ENCODE measurements around the gene TCF12. TPM values are rescaled to one million over a fixed set of nuclear protein-coding genes. Genes with fewer than 3 reads are reported as not detected.

The TCF12 gene
- total and polyA plus RNA-seq, 2 donors (not counting 3 experiments of a cell fraction or from before 2014, with no cell fraction given) = 72.1 to 133 TPM

GRCh38 chr15:57070674-57071073 is 152.2 kb downstream of the TCF12 start:
- Histone ChIP-seq H3K4me2 (ENCODE audit: insufficient read depth, low read length) (no peak overlapping the region), H3K27me3 (ENCODE audit: control insufficient read depth in 2 of 2, insufficient read depth in 2 of 2, low read length in 2 of 2) (no peaks in the 10 kb centered on the region), H4K20me1 (replicated peaks; ENCODE audit: control insufficient read depth, extremely low read depth, insufficient read depth, low read length) (peaks cover 6% of the 10 kb centered on the region), H3K9ac (replicated peaks; ENCODE audit: extremely low read depth, insufficient read depth, low read length) (no peak overlapping the region), H3K79me2 (ENCODE audit: control insufficient read depth, insufficient read depth, low read length) (peaks cover 68% of the 10 kb centered on the region), H3K36me3 (ENCODE audit: control insufficient read depth in 2 of 2, extremely low read depth in 1 of 2, insufficient read depth in 2 of 2, low read length in 2 of 2) (no peaks in the 10 kb centered on the region), H3K4me3 (replicated peaks in 1 of 3; ENCODE audit: insufficient read depth in 1 of 3, low read depth in 1 of 3, low read length in 3 of 3) (no peak overlapping the region), H3K9me1 (replicated peaks; ENCODE audit: control insufficient read depth, extremely low read depth, insufficient read depth, low read length) (no peaks in the 10 kb centered on the region), H2AFZ (ENCODE audit: low read depth, low read length) (no peak overlapping the region), H3K9me3 (replicated peaks; ENCODE audit: control insufficient read depth, insufficient read depth, low read length) (no peaks in the 10 kb centered on the region), H3K27ac (ENCODE audit: insufficient read depth, low read depth, low read length) (no peak overlapping the region), H3K4me1 (ENCODE audit: control insufficient read depth, extremely low read depth, insufficient read depth, low read length) (no peaks in the 10 kb centered on the region)
- ChIA-PET CTCF (no interaction called here), POLR2A (no interaction called here)
- dilution Hi-C loops (cut with MboI; ENCODE audit: extremely low pct_ligation_motif_present, low sequenced_read_pairs) = no loop called here
- intact Hi-C loops (cut with micrococcal nuclease) = no loop called here
- no TSS peak for BruUV-seq (replicated peaks)
- TF ChIP-seq EZH2 (IDR thresholded peaks at IDR 0.05; ENCODE audit: borderline replicate concordance, low read depth, low read length, severe bottlenecking) (no peak), CTCF (IDR thresholded peaks at IDR 0.05; ENCODE audit: extremely low read depth in 1 of 2, insufficient read depth in 1 of 2, low read depth in 1 of 2, low read length in 2 of 2) (no peak), POLR2A (IDR thresholded peaks at IDR 0.05; ENCODE audit: low read depth, low read length) (no peak), POLR2AphosphoS5 (IDR thresholded peaks at IDR 0.05; ENCODE audit: insufficient read depth, low read depth, low read length) (no peak), GATA2 (IDR thresholded peaks at IDR 0.05; ENCODE audit: insufficient read depth, insufficient read length, low read depth, low read length) (no peak), FOS (IDR thresholded peaks at IDR 0.05; ENCODE audit: borderline replicate concordance, insufficient read depth, low read length) (no peak), MYC (IDR thresholded peaks at IDR 0.05; ENCODE audit: low read depth, low read length) (no peak), JUN (IDR thresholded peaks at IDR 0.05; ENCODE audit: borderline replicate concordance, insufficient read depth, insufficient read length, low read depth) (no peak)
- TF ChIP-seq, protein P1, sequence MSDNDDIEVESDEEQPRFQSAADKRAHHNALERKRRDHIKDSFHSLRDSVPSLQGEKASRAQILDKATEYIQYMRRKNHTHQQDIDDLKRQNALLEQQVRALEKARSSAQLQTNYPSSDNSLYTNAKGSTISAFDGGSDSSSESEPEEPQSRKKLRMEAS (IDR thresholded peaks at IDR 0.05; ENCODE audit: insufficient read depth, insufficient read length) = no peak
- FAIRE-seq = no peak
- no peak for DNase-seq (ENCODE audit: low read depth, low spot score)
